GM12878 (cell line): ENCODE results near the gene MBD6. TPM values are rescaled to one million over a fixed set of nuclear protein-coding genes. Genes with fewer than 3 reads are reported as not detected.

Source experiments
- ATAC-seq: fragments of 200-7000 bp; cut with Tn5 transposase; 3 replicates; pipeline ENCODE4 v1.9.1; 2020; ENCODE audit warnings: mild to moderate bottlenecking, moderate library complexity
- BruUV-seq: library from RNA; stranded (reverse); fragments of 400-500 nt; replicated peaks from 2 replicates; lab custom pipeline; 2021; lab: Mats Ljungman, UMichigan
- CTCF ChIA-PET: fragments of 300-600 bp; sonication (Branson Sonifier 250); formaldehyde crosslinking; extraction: SDS; loops from one replicate; lab custom pipeline; 2021; ENCODE audit warnings: inconsistent platforms; lab: Yijun Ruan, JAX
- POLR2A ChIA-PET: fragments of 350-600 bp; formaldehyde crosslinking; extraction: SDS; loops from one replicate; lab custom pipeline; 2021; ENCODE audit warnings: inconsistent platforms; lab: Charles Lee
- RAD21 ChIA-PET: fragments of 300-600 bp; sonication (Branson Sonifier 250); formaldehyde crosslinking; loops from one replicate; lab custom pipeline; 2023; ENCODE audit warnings: antibody characterized with exemption; ENCODE audit not compliant: unreplicated experiment; lab: Charles Lee
- SMC1A ChIA-PET: fragments of 300-600 bp; sonication (Branson Sonifier 250); formaldehyde crosslinking; loops from one replicate; lab custom pipeline; 2023; ENCODE audit not compliant: unreplicated experiment, uncharacterized antibody; lab: Charles Lee
- DNase-seq: peaks from one replicate; pipeline ENCODE4 v3.0.0-alpha.2; 2011; ENCODE audit warnings: low read depth, low spot score
- FAIRE-seq: peaks from 3 replicates; lab custom pipeline; 2011; peaks lifted over from hg19 to GRCh38; lab: Jason Lieb, UNC
- H2AFZ ChIP-seq: 2 replicates; pipeline ENCODE4 v1.6.0; 2011; ENCODE audit warnings: low read depth, low read length, control low read depth; ENCODE audit not compliant: control insufficient read depth
- H3K27ac ChIP-seq: 2 replicates; pipeline ENCODE4 v1.5.1; 2011; ENCODE audit warnings: control low read depth; ENCODE audit not compliant: control insufficient read depth, insufficient read depth
- H3K27me3 ChIP-seq, 2 experiments: replicated peaks in 1 of 2; 2 replicates each; pipeline versions ENCODE4 v1.6.0 to v1.6.1; 2011; ENCODE audit warnings: low read length in 1 of 2; ENCODE audit not compliant: control insufficient read depth in 2 of 2, insufficient read depth in 2 of 2
- H3K36me3 ChIP-seq, 2 experiments: 2 replicates each; pipeline ENCODE4 v1.5.1; 2011; ENCODE audit warnings: low read length in 1 of 2; ENCODE audit not compliant: control insufficient read depth in 2 of 2, insufficient read depth in 2 of 2
- H3K4me1 ChIP-seq: 2 replicates; pipeline ENCODE4 v1.6.1; 2011; ENCODE audit warnings: mild to moderate bottlenecking, low read length, moderate library complexity, mixed read lengths; ENCODE audit not compliant: control insufficient read depth, insufficient read depth
- H3K4me2 ChIP-seq: 2 replicates; pipeline ENCODE4 v1.6.0; 2011; ENCODE audit warnings: control low read depth; ENCODE audit not compliant: control insufficient read depth, insufficient read depth
- H3K4me3 ChIP-seq: fragments of 200-600 bp; sonication (generic); 2 replicates; pipeline ENCODE4 v1.5.1; 2016
- H3K79me2 ChIP-seq: 2 replicates; pipeline ENCODE4 v1.6.0; 2011; ENCODE audit warnings: low read length; ENCODE audit not compliant: control insufficient read depth, insufficient read depth
- H3K9ac ChIP-seq: 2 replicates; pipeline ENCODE4 v1.8.0; 2011; ENCODE audit warnings: low read length, control low read depth, mixed read lengths; ENCODE audit not compliant: control insufficient read depth, insufficient read depth
- H3K9me3 ChIP-seq: replicated peaks from 3 replicates; pipeline ENCODE4 v1.5.1; 2011; ENCODE audit warnings: mild to moderate bottlenecking, low read length; ENCODE audit not compliant: control insufficient read depth, insufficient read depth
- H4K20me1 ChIP-seq: 2 replicates; pipeline ENCODE4 v1.6.0; 2011; ENCODE audit not compliant: control insufficient read depth, insufficient read depth
- ATF7 ChIP-seq: fragments of 450-650 bp; IDR thresholded peaks from 2 replicates; pipeline ENCODE4 v1.6.1; 2016; ENCODE audit warnings: low read depth, mild to moderate bottlenecking
- BRCA1 ChIP-seq: IDR thresholded peaks from 2 replicates; pipeline ENCODE4 v1.6.1; 2011; ENCODE audit warnings: low read depth, low read length, improper control_type of control experiment
- MAX ChIP-seq: IDR thresholded peaks from 2 replicates; pipeline ENCODE4 v1.6.1; 2012; ENCODE audit warnings: low read depth, low read length, improper control_type of control experiment
- MEF2A ChIP-seq: IDR thresholded peaks from 2 replicates; pipeline ENCODE4 v1.6.1; 2011; ENCODE audit warnings: low read depth, mild to moderate bottlenecking, low read length, moderate library complexity; ENCODE audit not compliant: insufficient read depth
- NR2C2 ChIP-seq: IDR thresholded peaks from 2 replicates; pipeline ENCODE4 v1.6.1; 2011; ENCODE audit warnings: borderline replicate concordance, low read depth; ENCODE audit not compliant: control insufficient read depth, insufficient read length
- PAX8 ChIP-seq: fragments of 450-650 bp; IDR thresholded peaks from 2 replicates; pipeline ENCODE4 v1.6.1; 2017; ENCODE audit warnings: mild to moderate bottlenecking, moderate library complexity
- PBX3 ChIP-seq: IDR thresholded peaks from 2 replicates; pipeline ENCODE4 v1.6.1; 2011; ENCODE audit warnings: mild to moderate bottlenecking, low read depth, low read length, moderate library complexity; ENCODE audit not compliant: insufficient replicate concordance
- PKNOX1 ChIP-seq: fragments of 450-650 bp; IDR thresholded peaks from 2 replicates; pipeline ENCODE4 v1.6.1; 2016; ENCODE audit warnings: mild to moderate bottlenecking
- POLR2AphosphoS2 ChIP-seq: IDR thresholded peaks from 2 replicates; pipeline ENCODE4 v1.6.1; 2011; ENCODE audit warnings: low read depth, mild to moderate bottlenecking, low read length, improper control_type of control experiment, moderate library complexity
- SMAD5 ChIP-seq: IDR thresholded peaks from 2 replicates; pipeline ENCODE4 v1.6.1; 2016; ENCODE audit warnings: antibody characterized with exemption, low read depth
- ZBED1 ChIP-seq: IDR thresholded peaks from 2 replicates; pipeline ENCODE4 v1.6.1; 2016; ENCODE audit warnings: borderline replicate concordance
- WGBS: methylation state at CpG from one replicate; pipeline ENCODE4 v1.1.6; 2016; ENCODE audit warnings: low lambda C conversion rate; ENCODE audit not compliant: insufficient replicate concordance, insufficient coverage; ENCODE audit errors: missing lambda C conversion rate; 5-methylcytosine and 5-hydroxymethylcytosine counted together
- in situ Hi-C: fragments of 300-500 bp; cut with MboI; formaldehyde crosslinking; loops from 9 replicates; pipeline ENCODE4 v1.14.3; 2018; ENCODE audit warnings: mixed read lengths
- intact Hi-C: fragments of 100-400 bp; cut with micrococcal nuclease; formaldehyde crosslinking; loops from one replicate; pipeline ENCODE4 v1.14.2; 2022; ENCODE audit not compliant: unreplicated experiment
- polyA plus RNA-seq, 11 experiments: library from polyadenylated mRNA; depleted of rRNA in 4 of 11; unstranded in 6 of 11; stranded (reverse) in 5 of 11; fragments of >200 nt; fragmentation: Nextera tagmentation in 4 of 11; fragmentation: Illumina TruSeq in 1 of 11; extraction: Ambion mirVana in 4 of 11; extraction: Trizol in 1 of 11; gene quantifications; 1 replicate in 1 of 11; 2 replicates in 10 of 11; pipeline versions ENCODE4 v1.2.1 to v1.2.3, GENCODE V29; 2011 to 2016; ENCODE audit warnings: inconsistent platforms in 2 of 11, missing spikeins in 2 of 11, low read depth in 1 of 11
- total RNA-seq, 4 experiments: library from RNA; depleted of rRNA in 3 of 4; stranded (reverse); fragments of >200 nt in 3 of 4; fragmentation: Illumina TruSeq in 1 of 4; extraction: Trizol in 1 of 4; gene quantifications; 2 replicates each; pipeline versions ENCODE4 v1.2.1 to v1.2.3, GENCODE V29; 2013 to 2021

MBD6 gene
- total and polyA plus RNA-seq, 10 of the 15 experiments (the other 5 are each of a cell fraction or from before 2014, with no cell fraction given): 1.5 to 52.7 (median 6.8) TPM

- Histone ChIP-seq H3K79me2 (peaks cover 12% of the 10 kb centered on the region), H3K4me2 (no peak overlapping the region), H4K20me1 (no peaks in the 10 kb centered on the region), H2AFZ (no peak overlapping the region), H3K9ac (no peak overlapping the region), H3K36me3 (no peaks in the 10 kb centered on the region), H3K4me1 (peaks cover 23% of the 10 kb centered on the region), H3K27me3 (no peaks in the 10 kb centered on the region), H3K4me3 (no peak overlapping the region), H3K27ac (no peak overlapping the region), H3K9me3 (no peaks in the 10 kb centered on the region)
- TF ChIP-seq MAX (no peak), POLR2AphosphoS2 (no peak), PAX8 (no peak), ATF7 (no peak), BRCA1 (no peak), SMAD5 (no peak), MEF2A (no peak), NR2C2 (no peak), PKNOX1 (no peak), PBX3 (no peak), ZBED1 (no peak)
- POLR2A ChIA-PET: interaction anchor here (1.0 kb wide), 1 partner anchor 37 kb away, joined by 10 read pairs; no protein-coding TSS in a partner anchor
- intact Hi-C loops (no loop called here), in situ Hi-C loops (no loop called here)
- FAIRE-seq (no peak), ATAC-seq (no peak), DNase-seq (no peak)
- SMC1A ChIA-PET: no interaction called here
- BruUV-seq: no TSS peak
- WGBS: 76% methylated on average over 5 of the region's 5 CpGs
- CTCF ChIA-PET: no interaction called here
- RAD21 ChIA-PET: interaction anchor here (0.6 to 0.7 kb wide), 2 partner anchors 17 to 1367 kb away, joined by 3 to 4 read pairs; partner anchors contain the start of gene RPL41
These were observed 39.2 kb upstream of the MBD6 start for GRCh38 chr12:57483466-57483865.
